A549 (cell line): Measurements from ENCODE around the gene ATL2.

Experiments used
- CTCF ChIP-seq: fragments of >200 bp; sonication (Bioruptor Twin); formaldehyde crosslinking; IDR thresholded peaks from 3 replicates; pipeline ENCODE4 v1.5.1; 2016
- RAD21 ChIP-seq, 2 experiments: fragments of >200 bp in 1 of 2; sonication (Bioruptor Twin) in 1 of 2; formaldehyde crosslinking in 1 of 2; IDR thresholded peaks in 1 of 2; conservative IDR thresholded peaks in 1 of 2; 2 replicates in 1 of 2; 3 replicates in 1 of 2; pipeline ENCODE4 v1.6.1; 2012 to 2018; ENCODE audit warnings: inconsistent platforms in 1 of 2

GRCh38 chr2:38246105-38246504 lies 131.0 kb downstream of the ATL2 start:
- TF ChIP-seq RAD21 (conservative IDR thresholded peaks at IDR 0.05 in 1 of 2, IDR thresholded peaks at IDR 0.05 in 1 of 2) (no peak), CTCF (no peak)
